Activated CD8-positive, alpha-beta memory T cell treated with anti-CD3 and anti-CD28 coated beads for 4 hours (primary cell): ENCODE data around the gene KCTD16.

Experiments
- DNase-seq, 2 donors: peaks; one replicate each; pipeline ENCODE4 v3.0.0-alpha.2; 2020; ENCODE audit warnings: low read depth in 2 of 2

Gene KCTD16

DNA sequence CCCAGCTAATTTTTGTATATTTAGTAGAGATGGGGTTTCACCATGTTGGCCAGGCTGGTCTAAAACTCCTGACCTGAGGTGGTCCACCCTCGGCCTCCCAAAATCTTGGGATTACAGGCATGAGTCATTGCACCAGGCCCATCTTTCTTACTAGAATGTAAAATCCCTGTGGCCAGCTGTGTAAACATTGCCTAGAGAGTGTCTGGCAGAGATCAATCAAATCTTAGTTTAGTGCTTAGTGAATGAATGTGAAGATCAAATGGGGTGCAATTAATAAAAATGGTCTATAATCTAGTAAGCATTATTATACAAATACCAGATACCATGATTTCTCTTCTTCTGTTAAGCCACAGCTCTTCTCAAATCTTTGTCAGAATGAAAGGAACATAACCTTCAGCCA is 289.9 kb downstream of the KCTD16 start:
- DNase-seq: no peak

DNA sequence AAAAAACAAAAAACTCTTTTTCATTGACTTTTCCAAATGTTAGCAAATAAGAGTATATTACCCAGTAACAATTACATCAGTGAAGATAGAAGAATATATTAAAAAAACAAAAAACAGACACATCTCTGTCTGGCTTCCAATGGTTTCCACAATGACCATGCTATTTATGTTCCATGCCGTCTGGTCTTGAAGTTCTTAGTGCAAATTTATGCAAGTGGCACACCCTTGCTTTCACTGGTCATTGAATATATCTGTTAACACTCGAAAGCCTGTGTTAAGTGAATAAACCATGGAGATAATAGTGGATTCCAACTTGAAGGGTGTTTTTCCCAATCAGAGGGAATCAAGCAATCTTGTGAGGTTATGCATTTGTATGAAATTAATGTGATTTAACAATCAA is 291.9 kb downstream of the KCTD16 start:
- DNase-seq: no peak

GRCh38 chr5:144463481-144464223 is 293.0 kb downstream of the KCTD16 start:
- no peak for DNase-seq

GRCh38 chr5:144464306-144464705 is 293.6 kb downstream of the KCTD16 start:
- no peak for DNase-seq

- DNase-seq: no peak
Observed at GRCh38 chr5:144465441-144465840, 294.8 kb downstream of the KCTD16 start.

- no peak for DNase-seq
Observed at GRCh38 chr5:144467792-144468191, 297.1 kb downstream of the KCTD16 start.

DNA sequence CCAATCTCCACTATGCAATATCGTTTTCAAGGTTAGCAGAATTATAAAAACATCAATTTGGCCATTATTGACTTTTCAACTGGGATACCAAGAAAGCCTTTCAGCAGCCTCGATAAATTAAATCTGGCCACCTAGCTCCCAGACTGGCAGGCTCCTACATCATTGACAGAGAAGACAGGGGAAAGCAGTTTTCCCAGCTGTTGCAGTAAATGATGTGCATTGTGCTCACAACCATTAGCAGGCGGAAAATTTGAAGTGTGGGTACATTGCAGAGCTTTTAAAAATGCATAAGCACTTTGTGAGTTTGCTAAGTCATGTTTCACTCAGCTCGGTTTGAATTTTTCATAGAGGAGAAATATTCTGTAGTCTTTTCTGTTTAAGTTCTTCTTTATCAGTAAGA is 297.9 kb downstream of the KCTD16 start:
- no peak for DNase-seq

DNA sequence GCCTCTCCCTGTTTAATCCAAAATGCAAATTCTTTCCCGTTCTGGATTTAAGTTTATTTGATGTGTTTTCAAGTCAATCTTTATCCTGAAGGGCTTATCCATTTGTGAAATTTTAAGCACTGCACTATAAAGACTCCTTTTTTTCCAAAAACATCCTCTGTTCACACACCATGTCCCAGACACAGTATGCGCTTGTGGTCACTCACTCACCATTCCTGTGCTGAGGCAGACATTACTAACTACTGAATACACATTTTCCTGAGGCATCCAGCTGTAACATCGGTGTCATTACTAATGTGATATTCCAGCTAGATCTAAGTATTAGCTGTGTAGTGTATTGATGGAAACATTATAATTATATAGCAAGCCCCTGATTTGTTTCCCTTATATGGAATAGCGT is 298.4 kb downstream of the KCTD16 start:
- no peak for DNase-seq

GRCh38 chr5:144472221-144472620 is 301.5 kb downstream of the KCTD16 start:
- no peak for DNase-seq

DNA sequence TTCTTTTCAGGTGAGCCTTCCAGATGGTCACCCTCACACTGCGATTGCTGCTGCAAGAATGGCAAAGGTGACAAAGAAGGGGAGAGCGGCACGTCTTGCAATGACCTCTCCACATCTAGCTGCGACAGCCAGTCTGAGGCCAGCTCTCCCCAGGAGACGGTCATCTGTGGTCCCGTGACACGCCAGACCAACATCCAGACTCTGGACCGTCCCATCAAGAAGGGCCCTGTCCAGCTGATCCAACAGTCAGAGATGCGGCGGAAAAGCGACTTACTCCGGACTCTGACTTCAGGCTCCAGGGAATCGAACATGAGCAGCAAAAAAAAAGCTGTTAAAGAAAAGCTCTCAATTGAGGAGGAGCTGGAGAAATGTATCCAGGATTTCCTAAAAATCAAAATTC is 303.0 kb downstream of the KCTD16 start:
- no peak for DNase-seq

GRCh38 chr5:144478565-144478964 is 307.9 kb downstream of the KCTD16 start:
- no peak for DNase-seq

GRCh38 chr5:144481861-144482260 is 311.2 kb downstream of the KCTD16 start:
- DNase-seq: no peak

- no peak for DNase-seq
Observed at GRCh38 chr5:144484124-144484897, 313.6 kb downstream of the KCTD16 start.

DNA sequence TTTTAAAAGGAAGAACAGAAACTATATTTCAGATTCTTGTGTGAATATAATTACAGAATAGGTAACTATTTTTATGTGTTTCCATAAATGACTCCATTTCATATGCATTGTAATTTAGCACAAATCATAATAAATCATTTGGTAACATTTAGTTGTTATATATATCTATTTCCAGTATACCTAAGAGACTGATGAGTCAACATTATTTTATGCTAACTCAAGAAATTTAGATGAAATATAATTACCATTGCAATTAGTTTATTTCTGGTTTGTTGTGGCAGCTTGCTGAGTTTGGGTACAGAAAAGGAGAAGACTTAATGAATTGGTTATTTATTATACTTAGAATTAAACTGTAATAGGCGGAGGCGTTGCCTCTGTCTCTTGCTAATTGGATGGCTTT is 314.9 kb downstream of the KCTD16 start:
- no peak for DNase-seq

- no peak for DNase-seq
Observed at GRCh38 chr5:144487207-144487606, 316.5 kb downstream of the KCTD16 start.

DNA sequence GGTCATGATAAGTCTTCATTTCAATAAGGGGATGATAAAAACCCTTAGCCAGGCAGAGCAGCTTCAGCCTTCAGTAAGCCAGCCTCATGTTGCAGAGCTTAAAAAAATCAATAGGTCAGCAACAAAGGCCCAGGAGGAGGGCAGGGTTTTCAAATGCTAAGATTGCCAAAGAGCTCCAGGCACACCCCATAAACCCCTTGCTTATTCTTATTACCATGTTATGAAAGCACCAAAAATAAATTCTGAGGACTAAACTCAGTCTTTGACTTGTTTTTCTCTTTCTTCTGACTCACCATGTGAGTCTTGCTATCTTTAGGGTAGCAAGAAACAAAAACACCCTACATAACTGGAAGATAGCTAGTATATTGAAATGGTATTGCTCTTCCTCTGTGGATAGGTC is 317.1 kb downstream of the KCTD16 start:
- DNase-seq: no peak

DNA sequence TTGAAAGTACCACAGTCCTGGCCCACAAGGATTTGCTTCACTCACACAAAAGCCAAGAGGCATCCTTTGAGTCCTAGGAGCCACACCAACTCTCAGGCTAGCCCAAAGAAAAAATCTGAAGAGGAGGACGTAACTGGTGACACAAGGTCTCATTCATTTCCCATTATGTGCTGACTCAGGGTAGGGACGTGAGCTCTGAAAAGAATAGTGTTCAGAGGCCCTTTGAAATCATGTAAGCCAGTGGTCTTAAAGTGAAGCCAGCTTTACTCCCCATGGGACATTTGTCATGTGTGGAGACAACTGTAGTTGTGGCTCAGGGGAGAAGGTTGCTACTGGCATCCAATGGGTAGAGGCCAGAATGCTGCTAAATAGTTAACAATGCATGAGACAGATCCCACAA is 332.4 kb downstream of the KCTD16 start:
- DNase-seq: no peak

GRCh38 chr5:144504929-144505577 is 334.4 kb downstream of the KCTD16 start:
- no peak for DNase-seq

DNA sequence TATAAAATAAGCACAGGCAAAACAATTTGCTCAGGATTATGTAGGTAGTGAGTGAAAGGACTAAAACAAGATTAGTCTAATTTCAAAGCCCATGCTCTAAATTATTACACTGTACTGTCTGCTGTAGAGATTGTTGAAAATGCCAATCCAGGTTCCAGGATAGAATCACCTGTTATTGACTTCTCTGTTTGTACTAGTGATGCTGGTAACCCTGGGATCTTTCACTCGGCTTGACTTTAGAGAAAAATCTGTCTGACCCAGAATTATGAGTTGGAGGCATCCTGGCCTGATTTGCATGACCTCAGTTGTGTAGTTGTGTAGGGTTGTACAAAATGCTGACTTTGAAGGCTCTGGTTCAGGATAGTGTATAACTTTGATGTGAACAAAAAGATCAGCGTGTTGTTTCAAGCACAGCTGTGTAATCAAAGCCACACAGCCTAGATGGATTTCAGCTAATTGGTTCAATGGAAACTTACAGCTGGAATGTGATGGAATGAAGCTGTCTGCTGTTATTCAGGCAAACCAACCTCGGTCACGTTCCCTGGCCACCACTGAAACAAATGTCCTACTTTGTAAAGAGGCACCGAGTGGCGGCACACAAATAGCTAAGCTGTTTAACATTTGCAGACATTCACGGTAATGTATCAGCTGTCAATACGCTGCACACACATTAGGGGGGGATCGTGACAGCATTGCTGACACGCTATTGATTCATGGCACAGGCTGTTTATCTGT is 340.3 kb downstream of the KCTD16 start:
- DNase-seq: no peak

DNA sequence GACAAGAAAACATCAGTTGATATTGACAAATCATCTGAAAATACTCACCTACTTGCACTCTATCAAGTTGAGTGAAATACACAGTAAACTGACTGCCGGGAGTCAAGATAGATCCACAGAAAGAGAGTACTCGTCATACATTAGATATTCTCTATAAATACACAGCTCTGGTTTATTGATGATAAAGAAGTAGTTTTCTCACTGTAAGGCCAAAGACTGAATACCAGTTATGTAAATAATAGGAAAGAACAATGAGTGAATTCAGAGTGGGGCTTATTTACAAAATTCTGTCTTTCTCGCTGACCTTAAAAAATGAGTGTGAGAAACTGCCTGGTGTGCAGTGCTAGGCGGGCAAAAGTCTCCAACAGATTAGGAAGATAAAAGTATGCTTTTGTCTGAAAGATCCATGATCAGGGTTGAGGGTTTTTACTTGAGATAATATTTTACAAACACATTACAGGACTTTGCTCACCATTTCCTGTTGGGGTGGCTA is 341.0 kb downstream of the KCTD16 start:
- DNase-seq: no peak

DNA sequence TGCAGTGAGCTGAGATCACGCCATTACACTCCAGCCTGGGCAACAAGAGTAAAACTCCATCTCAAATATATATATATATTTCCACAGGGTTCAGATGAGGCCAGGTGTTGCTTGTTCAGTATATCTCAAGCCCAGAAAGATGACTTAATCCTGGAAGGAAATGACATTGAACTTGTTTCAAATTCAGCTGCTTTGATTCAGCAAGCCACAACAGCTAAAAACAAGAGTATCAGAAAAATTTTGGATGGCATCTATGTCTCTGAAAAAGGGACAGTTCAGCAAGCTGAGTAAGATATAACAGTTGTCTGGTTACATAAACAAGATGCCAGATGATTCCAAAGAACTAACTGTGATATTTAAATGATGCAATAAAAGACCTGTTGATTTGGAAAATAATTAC is 352.0 kb downstream of the KCTD16 start:
- DNase-seq: no peak

DNA sequence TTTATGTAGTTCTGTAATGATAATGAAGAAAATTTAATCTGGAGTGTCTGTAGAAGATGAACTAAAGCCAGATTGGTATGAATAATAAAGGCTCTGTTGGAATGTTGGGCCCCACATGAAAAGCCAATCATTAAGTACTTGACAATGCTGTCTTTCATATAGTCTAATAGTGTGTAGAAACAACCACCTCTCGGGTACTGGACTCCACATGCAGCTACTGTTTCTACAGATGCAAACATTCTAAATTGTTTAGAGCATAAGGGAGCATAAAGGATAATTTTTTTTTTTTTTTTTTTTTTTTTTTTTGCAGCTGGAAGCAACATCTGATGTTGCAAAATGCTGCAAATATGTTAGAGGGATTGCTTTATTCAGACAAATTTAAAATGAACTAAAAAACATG is 354.3 kb downstream of the KCTD16 start:
- DNase-seq: no peak
